HEK293 (cell line): ENCODE results near the gene TNIK.

Experiments used
- CTCF ChIA-PET: fragments of 350-600 bp; formaldehyde crosslinking; extraction: SDS; loops from one replicate; lab custom pipeline; 2021; ENCODE audit warnings: antibody characterized with exemption; lab: Yijun Ruan, JAX
- POLR2A ChIA-PET: fragments of 300-600 bp; formaldehyde crosslinking; extraction: SDS; loops from one replicate; lab custom pipeline; 2020; ENCODE audit warnings: antibody characterized with exemption, inconsistent platforms; lab: Yijun Ruan, JAX
- H3K27ac ChIP-seq: fragments of 200-500 bp; sonication (Bioruptor generic); 2 replicates; pipeline ENCODE4 v1.5.1; 2014; ENCODE audit warnings: low read depth, low read length, control low read depth, inconsistent platforms; ENCODE audit errors: extremely low read depth
- H3K36me3 ChIP-seq, 2 experiments: fragments of 200-500 bp in 1 of 2; sonication (Bioruptor generic) in 1 of 2; 1 replicate in 1 of 2; 2 replicates in 1 of 2; pipeline ENCODE4 v1.5.1; 2014 to 2017; ENCODE audit warnings: inconsistent platforms in 2 of 2, low read length in 2 of 2; ENCODE audit not compliant: control insufficient read depth in 2 of 2, insufficient read depth in 1 of 2
- H3K4me1 ChIP-seq: fragments of 200-500 bp; sonication (Bioruptor generic); 2 replicates; pipeline ENCODE4 v1.5.1; 2014; ENCODE audit warnings: mild to moderate bottlenecking, low read length, inconsistent platforms; ENCODE audit not compliant: control insufficient read depth, insufficient read depth
- H3K4me3 ChIP-seq: 2 replicates; pipeline ENCODE4 v1.5.1; 2011; ENCODE audit warnings: low read depth, mild to moderate bottlenecking, control low read depth, low read length, moderate library complexity
- H3K9me3 ChIP-seq: fragments of 200-500 bp; sonication (Bioruptor generic); 2 replicates; pipeline ENCODE4 v1.5.1; 2014; ENCODE audit warnings: low read depth, low read length, inconsistent platforms; ENCODE audit not compliant: control insufficient read depth, insufficient read depth
- BCL11B ChIP-seq: fragments of 450-650 bp; formaldehyde crosslinking; IDR thresholded peaks from 2 replicates; pipeline ENCODE4 v1.5.1; 2016; ENCODE audit warnings: low read depth, missing biosample characterization, missing genetic modification characterization
- KLF9 ChIP-seq: fragments of 450-650 bp; formaldehyde crosslinking; IDR thresholded peaks from 2 replicates; pipeline ENCODE4 v1.5.1; 2016; ENCODE audit warnings: missing biosample characterization, missing genetic modification characterization, low read depth
- SCRT2 ChIP-seq: fragments of 450-650 bp; formaldehyde crosslinking; IDR thresholded peaks from 2 replicates; pipeline ENCODE4 v1.5.1; 2016; ENCODE audit warnings: missing biosample characterization, missing genetic modification characterization
- ZEB2 ChIP-seq: fragments of 450-650 bp; formaldehyde crosslinking; IDR thresholded peaks from 2 replicates; pipeline ENCODE4 v1.5.1; 2016; ENCODE audit warnings: missing biosample characterization, missing genetic modification characterization
- ZFHX2 ChIP-seq: fragments of 450-650 bp; formaldehyde crosslinking; conservative IDR thresholded peaks from 2 replicates; pipeline ENCODE4 v1.5.1; 2016; ENCODE audit warnings: missing biosample characterization, missing genetic modification characterization
- ZFP69B ChIP-seq: fragments of 450-650 bp; formaldehyde crosslinking; IDR thresholded peaks from 2 replicates; pipeline ENCODE4 v1.5.1; 2016; ENCODE audit warnings: missing biosample characterization, missing genetic modification characterization
- ZNF155 ChIP-seq: fragments of 450-650 bp; formaldehyde crosslinking; IDR thresholded peaks from 2 replicates; pipeline ENCODE4 v1.5.1; 2016; ENCODE audit warnings: missing biosample characterization, missing genetic modification characterization
- ZNF24 ChIP-seq: fragments of 450-650 bp; formaldehyde crosslinking; IDR thresholded peaks from 2 replicates; pipeline ENCODE4 v1.5.1; 2016; ENCODE audit warnings: missing biosample characterization, missing genetic modification characterization
- ZNF350 ChIP-seq: fragments of 450-650 bp; formaldehyde crosslinking; IDR thresholded peaks from 2 replicates; pipeline ENCODE4 v1.5.0; 2017; ENCODE audit warnings: missing biosample characterization, mild to moderate bottlenecking, missing genetic modification characterization
- ZNF366 ChIP-seq: fragments of 450-650 bp; formaldehyde crosslinking; conservative IDR thresholded peaks from 2 replicates; pipeline ENCODE4 v1.5.1; 2016; ENCODE audit warnings: missing biosample characterization, missing genetic modification characterization
- ZNF560 ChIP-seq: fragments of 450-650 bp; formaldehyde crosslinking; IDR thresholded peaks from 2 replicates; pipeline ENCODE4 v1.5.1; 2017; ENCODE audit warnings: missing biosample characterization, missing genetic modification characterization, borderline replicate concordance
- ZNF585B ChIP-seq: fragments of 450-650 bp; formaldehyde crosslinking; IDR thresholded peaks from 2 replicates; pipeline ENCODE4 v1.5.1; 2016; ENCODE audit warnings: missing biosample characterization, missing genetic modification characterization
- ZNF626 ChIP-seq: fragments of 450-650 bp; sonication (Bioruptor Pico); formaldehyde crosslinking; IDR thresholded peaks from 2 replicates; pipeline ENCODE4 v1.5.1; 2018; ENCODE audit warnings: missing biosample characterization, missing genetic modification characterization, inconsistent platforms
- ZNF629 ChIP-seq: fragments of 450-650 bp; formaldehyde crosslinking; IDR thresholded peaks from 2 replicates; pipeline ENCODE4 v1.5.1; 2017; ENCODE audit warnings: missing biosample characterization, missing genetic modification characterization
- ZNF660 ChIP-seq: fragments of 450-650 bp; IDR thresholded peaks from 2 replicates; pipeline ENCODE4 v1.5.1; 2018; ENCODE audit warnings: missing biosample characterization, mild to moderate bottlenecking, missing genetic modification characterization
- ZNF664 ChIP-seq: fragments of 450-650 bp; formaldehyde crosslinking; IDR thresholded peaks from 2 replicates; pipeline ENCODE4 v1.5.1; 2016; ENCODE audit warnings: missing biosample characterization, missing genetic modification characterization
- ZNF76 ChIP-seq: fragments of 450-650 bp; formaldehyde crosslinking; IDR thresholded peaks from 2 replicates; pipeline ENCODE4; 2016; ENCODE audit warnings: low read depth, missing biosample characterization, missing genetic modification characterization, borderline replicate concordance
- ZXDB ChIP-seq: fragments of 450-650 bp; formaldehyde crosslinking; IDR thresholded peaks from 2 replicates; pipeline ENCODE4 v1.5.1; 2016; ENCODE audit warnings: missing biosample characterization, missing genetic modification characterization
- TF ChIP-seq, protein P1 (sequence below): fragments of 450-650 bp; formaldehyde crosslinking; IDR thresholded peaks from 2 replicates; pipeline ENCODE4 v1.5.1; 2017; ENCODE audit warnings: missing biosample characterization, missing genetic modification characterization
- TF ChIP-seq, protein P2 (sequence below): fragments of 450-650 bp; formaldehyde crosslinking; IDR thresholded peaks from 2 replicates; pipeline ENCODE4 v1.5.1; 2016; ENCODE audit warnings: missing biosample characterization, missing genetic modification characterization
- TF ChIP-seq, protein P3 (sequence below): fragments of 450-650 bp; formaldehyde crosslinking; IDR thresholded peaks from 2 replicates; pipeline ENCODE4 v1.5.1; 2016; ENCODE audit warnings: missing biosample characterization, missing genetic modification characterization, low read depth
- TF ChIP-seq, protein P4 (sequence below): fragments of 450-650 bp; formaldehyde crosslinking; IDR thresholded peaks from 2 replicates; pipeline ENCODE4 v1.5.1; 2016; ENCODE audit warnings: missing biosample characterization, missing genetic modification characterization
- TF ChIP-seq, protein P5 (sequence below): fragments of 450-650 bp; formaldehyde crosslinking; IDR thresholded peaks from 2 replicates; pipeline ENCODE4 v1.5.1; 2017; ENCODE audit warnings: missing biosample characterization, missing genetic modification characterization
- TF ChIP-seq, protein P6 (sequence below): fragments of 450-650 bp; formaldehyde crosslinking; IDR thresholded peaks from 2 replicates; pipeline ENCODE4 v1.5.1; 2016; ENCODE audit warnings: missing biosample characterization, missing genetic modification characterization
- TF ChIP-seq, protein P7 (sequence below): fragments of 450-650 bp; formaldehyde crosslinking; IDR thresholded peaks from 2 replicates; pipeline ENCODE4 v1.5.1; 2016; ENCODE audit warnings: missing biosample characterization, missing genetic modification characterization

Gene TNIK

DNA sequence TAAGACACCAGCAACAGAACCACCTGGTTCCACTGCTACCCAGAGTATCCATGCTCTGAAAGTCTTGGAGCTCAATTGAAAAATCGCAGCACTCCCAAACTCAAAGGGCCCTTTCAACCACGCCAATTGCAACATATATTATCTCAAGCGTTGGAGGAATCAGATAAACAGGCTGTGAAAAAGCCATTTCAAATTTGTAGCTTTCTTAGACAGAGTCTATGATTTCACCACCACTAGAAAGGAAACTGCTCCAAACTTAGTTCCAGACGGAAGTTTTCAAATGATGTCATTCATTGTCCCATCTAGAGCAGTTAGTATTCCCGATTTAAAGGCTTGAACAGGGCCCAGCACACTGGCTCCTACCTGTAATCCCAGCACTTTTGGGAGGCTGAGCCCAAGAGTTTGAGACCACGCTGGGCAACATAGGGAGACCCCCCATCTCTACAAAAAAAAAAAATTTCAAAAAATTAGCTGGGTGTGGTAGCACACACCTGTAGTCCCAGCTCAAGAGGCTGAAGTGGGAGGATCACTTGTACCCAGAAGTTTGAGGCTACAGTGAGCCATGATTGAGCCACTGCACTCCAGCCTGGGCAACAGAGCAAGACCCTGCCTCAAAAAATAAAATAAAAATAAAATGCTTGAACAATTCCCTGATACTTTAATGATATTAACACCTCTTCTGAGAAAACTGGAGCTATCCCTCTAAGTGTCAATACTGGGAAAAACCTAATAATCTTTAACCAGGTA, 16.8 kb downstream of the TNIK start (continued):
- TF ChIP-seq, protein P1, sequence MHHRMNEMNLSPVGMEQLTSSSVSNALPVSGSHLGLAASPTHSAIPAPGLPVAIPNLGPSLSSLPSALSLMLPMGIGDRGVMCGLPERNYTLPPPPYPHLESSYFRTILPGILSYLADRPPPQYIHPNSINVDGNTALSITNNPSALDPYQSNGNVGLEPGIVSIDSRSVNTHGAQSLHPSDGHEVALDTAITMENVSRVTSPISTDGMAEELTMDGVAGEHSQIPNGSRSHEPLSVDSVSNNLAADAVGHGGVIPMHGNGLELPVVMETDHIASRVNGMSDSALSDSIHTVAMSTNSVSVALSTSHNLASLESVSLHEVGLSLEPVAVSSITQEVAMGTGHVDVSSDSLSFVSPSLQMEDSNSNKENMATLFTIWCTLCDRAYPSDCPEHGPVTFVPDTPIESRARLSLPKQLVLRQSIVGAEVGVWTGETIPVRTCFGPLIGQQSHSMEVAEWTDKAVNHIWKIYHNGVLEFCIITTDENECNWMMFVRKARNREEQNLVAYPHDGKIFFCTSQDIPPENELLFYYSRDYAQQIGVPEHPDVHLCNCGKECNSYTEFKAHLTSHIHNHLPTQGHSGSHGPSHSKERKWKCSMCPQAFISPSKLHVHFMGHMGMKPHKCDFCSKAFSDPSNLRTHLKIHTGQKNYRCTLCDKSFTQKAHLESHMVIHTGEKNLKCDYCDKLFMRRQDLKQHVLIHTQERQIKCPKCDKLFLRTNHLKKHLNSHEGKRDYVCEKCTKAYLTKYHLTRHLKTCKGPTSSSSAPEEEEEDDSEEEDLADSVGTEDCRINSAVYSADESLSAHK (tag by site-specific recombination), result peak; percentile 18; the same call in 1 of the 2 replicates
- TF ChIP-seq, protein P2, sequence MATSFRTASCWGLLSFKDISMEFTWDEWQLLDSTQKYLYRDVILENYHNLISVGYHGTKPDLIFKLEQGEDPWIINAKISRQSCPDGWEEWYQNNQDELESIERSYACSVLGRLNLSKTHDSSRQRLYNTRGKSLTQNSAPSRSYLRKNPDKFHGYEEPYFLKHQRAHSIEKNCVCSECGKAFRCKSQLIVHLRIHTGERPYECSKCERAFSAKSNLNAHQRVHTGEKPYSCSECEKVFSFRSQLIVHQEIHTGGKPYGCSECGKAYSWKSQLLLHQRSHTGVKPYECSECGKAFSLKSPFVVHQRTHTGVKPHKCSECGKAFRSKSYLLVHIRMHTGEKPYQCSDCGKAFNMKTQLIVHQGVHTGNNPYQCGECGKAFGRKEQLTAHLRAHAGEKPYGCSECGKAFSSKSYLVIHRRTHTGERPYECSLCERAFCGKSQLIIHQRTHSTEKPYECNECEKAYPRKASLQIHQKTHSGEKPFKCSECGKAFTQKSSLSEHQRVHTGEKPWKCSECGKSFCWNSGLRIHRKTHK (tag by site-specific recombination), result no peak
- peak; percentile 43 for TF ChIP-seq SCRT2 (tag by site-specific recombination)
- no peak for TF ChIP-seq ZNF155 (tag by site-specific recombination)
- no peak for TF ChIP-seq KLF9
- no peak; the same call in 1 of the 2 replicates for TF ChIP-seq ZFP69B
- TF ChIP-seq, protein P3, sequence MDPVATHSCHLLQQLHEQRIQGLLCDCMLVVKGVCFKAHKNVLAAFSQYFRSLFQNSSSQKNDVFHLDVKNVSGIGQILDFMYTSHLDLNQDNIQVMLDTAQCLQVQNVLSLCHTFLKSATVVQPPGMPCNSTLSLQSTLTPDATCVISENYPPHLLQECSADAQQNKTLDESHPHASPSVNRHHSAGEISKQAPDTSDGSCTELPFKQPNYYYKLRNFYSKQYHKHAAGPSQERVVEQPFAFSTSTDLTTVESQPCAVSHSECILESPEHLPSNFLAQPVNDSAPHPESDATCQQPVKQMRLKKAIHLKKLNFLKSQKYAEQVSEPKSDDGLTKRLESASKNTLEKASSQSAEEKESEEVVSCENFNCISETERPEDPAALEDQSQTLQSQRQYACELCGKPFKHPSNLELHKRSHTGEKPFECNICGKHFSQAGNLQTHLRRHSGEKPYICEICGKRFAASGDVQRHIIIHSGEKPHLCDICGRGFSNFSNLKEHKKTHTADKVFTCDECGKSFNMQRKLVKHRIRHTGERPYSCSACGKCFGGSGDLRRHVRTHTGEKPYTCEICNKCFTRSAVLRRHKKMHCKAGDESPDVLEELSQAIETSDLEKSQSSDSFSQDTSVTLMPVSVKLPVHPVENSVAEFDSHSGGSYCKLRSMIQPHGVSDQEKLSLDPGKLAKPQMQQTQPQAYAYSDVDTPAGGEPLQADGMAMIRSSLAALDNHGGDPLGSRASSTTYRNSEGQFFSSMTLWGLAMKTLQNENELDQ (tag by site-specific recombination), result no peak
- TF ChIP-seq, protein P4, sequence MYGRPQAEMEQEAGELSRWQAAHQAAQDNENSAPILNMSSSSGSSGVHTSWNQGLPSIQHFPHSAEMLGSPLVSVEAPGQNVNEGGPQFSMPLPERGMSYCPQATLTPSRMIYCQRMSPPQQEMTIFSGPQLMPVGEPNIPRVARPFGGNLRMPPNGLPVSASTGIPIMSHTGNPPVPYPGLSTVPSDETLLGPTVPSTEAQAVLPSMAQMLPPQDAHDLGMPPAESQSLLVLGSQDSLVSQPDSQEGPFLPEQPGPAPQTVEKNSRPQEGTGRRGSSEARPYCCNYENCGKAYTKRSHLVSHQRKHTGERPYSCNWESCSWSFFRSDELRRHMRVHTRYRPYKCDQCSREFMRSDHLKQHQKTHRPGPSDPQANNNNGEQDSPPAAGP (tag by site-specific recombination), result no peak
- TF ChIP-seq, protein P5, sequence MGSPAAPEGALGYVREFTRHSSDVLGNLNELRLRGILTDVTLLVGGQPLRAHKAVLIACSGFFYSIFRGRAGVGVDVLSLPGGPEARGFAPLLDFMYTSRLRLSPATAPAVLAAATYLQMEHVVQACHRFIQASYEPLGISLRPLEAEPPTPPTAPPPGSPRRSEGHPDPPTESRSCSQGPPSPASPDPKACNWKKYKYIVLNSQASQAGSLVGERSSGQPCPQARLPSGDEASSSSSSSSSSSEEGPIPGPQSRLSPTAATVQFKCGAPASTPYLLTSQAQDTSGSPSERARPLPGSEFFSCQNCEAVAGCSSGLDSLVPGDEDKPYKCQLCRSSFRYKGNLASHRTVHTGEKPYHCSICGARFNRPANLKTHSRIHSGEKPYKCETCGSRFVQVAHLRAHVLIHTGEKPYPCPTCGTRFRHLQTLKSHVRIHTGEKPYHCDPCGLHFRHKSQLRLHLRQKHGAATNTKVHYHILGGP (tag by site-specific recombination), result peak; percentile 89
- no peak for TF ChIP-seq ZNF664 (tag by site-specific recombination)
- no peak for TF ChIP-seq ZNF24 (tag by site-specific recombination)
- TF ChIP-seq ZNF660 (tag by site-specific recombination), result peak; percentile 76; the same call in 1 of the 2 replicates

DNA sequence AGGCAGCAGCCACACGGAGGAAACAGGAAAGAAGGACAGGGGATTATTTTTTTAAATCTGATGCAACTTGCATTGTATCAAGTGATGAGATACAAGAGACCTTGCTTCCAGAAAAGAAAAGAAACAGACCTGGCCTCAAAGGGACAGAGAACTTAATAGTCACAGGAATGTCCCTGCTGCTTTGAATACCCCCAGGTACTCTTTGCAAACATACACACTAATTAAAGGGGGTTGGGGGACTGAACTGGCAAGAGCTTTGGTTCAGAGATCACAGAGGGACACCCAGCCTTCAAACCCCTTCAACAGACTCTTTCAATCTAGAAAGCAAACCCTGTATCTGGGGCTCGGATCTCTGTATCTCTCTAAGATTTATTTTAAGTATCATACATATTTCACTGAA, 18.0 kb downstream of the TNIK start:
- H3K9me3 ChIP-seq, result no peaks in the 10 kb centered on the region
- H3K36me3 ChIP-seq, result no peaks in the 10 kb centered on the region
- peaks cover 6% of the 10 kb centered on the region; the same call in 1 of the 2 replicates for H3K4me1 ChIP-seq
- no peak overlapping the region for H3K27ac ChIP-seq
- POLR2A ChIA-PET, result no interaction called here
- CTCF ChIA-PET, result interaction anchor here (0.6 to 1.8 kb wide), 2 partner anchors 11 to 61 kb away, joined by 3 to 5 read pairs; no protein-coding TSS in a partner anchor
- H3K4me3 ChIP-seq, result no peak overlapping the region
- TF ChIP-seq ZEB2 (tag by site-specific recombination) (no peak), ZNF585B (no peak), ZXDB (tag by site-specific recombination) (no peak), SCRT2 (tag by site-specific recombination) (no peak), ZNF560 (tag by site-specific recombination) (no peak), ZNF366 (tag by site-specific recombination) (no peak), ZNF629 (tag by site-specific recombination) (no peak), ZFHX2 (tag by site-specific recombination) (no peak), ZNF350 (tag by site-specific recombination) (no peak), ZNF626 (tag by site-specific recombination) (no peak), ZNF76 (no peak), BCL11B (no peak)
- TF ChIP-seq, protein P6, sequence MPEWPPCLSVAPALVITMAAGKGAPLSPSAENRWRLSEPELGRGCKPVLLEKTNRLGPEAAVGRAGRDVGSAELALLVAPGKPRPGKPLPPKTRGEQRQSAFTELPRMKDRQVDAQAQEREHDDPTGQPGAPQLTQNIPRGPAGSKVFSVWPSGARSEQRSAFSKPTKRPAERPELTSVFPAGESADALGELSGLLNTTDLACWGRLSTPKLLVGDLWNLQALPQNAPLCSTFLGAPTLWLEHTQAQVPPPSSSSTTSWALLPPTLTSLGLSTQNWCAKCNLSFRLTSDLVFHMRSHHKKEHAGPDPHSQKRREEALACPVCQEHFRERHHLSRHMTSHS (tag by site-specific recombination), result no peak
- TF ChIP-seq, protein P7, sequence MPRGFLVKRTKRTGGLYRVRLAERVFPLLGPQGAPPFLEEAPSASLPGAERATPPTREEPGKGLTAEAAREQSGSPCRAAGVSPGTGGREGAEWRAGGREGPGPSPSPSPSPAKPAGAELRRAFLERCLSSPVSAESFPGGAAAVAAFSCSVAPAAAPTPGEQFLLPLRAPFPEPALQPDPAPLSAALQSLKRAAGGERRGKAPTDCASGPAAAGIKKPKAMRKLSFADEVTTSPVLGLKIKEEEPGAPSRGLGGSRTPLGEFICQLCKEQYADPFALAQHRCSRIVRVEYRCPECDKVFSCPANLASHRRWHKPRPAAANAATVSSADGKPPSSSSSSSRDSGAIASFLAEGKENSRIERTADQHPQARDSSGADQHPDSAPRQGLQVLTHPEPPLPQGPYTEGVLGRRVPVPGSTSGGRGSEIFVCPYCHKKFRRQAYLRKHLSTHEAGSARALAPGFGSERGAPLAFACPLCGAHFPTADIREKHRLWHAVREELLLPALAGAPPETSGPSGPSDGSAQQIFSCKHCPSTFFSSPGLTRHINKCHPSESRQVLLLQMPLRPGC (tag by site-specific recombination), result no peak
